M059J (cell line): ENCODE results near the gene SPRR1B. TPM values are rescaled to one million over a fixed set of nuclear protein-coding genes. Genes with fewer than 3 reads are reported as not detected.
"Not testable (repeated sequence)": the region's sequence is repeated elsewhere in the genome, so short reads cannot be mapped to it uniquely, and the experiment has no call there.

Experiments used
- DNase-seq: peaks from one replicate; pipeline ENCODE4 v3.0.0-alpha.2; 2012; ENCODE audit warnings: low read depth
- total RNA-seq: library from RNA; depleted of rRNA; stranded (reverse); fragments of >200 nt; shearing (Covaris generic); gene quantifications from 2 replicates; pipeline ENCODE4 v1.2.3, GENCODE V29; 2014; rRNA removed

SPRR1B gene, protein sequence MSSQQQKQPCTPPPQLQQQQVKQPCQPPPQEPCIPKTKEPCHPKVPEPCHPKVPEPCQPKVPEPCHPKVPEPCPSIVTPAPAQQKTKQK
- not detected in 2 replicates for total RNA-seq

DNA sequence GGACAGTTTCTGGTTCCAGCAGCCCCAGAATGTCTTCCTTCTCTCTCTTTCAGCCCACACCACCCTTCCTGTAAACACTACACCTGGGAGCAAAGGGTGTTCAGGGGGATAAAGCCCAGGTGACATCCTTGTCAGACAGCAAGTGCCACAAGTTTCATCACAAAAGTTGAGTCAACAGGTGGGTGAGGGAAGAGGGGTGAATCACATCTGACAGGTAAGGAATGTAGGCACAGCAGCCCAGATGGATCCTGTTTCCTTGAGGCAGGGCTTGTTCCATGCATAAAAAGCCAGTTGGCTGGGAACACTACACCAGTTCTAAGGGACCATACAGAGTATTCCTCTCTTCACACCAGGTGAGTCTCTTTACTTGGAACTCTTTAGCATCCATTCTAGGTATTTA lies at the start of gene SPRR1B:
Gene SPRR1B (plus strand): TSS at position 309 of the 400 bp plus-strand sequence. CDS start 1,143 bp downstream, outside the sequence.
- no peak for DNase-seq

DNA sequence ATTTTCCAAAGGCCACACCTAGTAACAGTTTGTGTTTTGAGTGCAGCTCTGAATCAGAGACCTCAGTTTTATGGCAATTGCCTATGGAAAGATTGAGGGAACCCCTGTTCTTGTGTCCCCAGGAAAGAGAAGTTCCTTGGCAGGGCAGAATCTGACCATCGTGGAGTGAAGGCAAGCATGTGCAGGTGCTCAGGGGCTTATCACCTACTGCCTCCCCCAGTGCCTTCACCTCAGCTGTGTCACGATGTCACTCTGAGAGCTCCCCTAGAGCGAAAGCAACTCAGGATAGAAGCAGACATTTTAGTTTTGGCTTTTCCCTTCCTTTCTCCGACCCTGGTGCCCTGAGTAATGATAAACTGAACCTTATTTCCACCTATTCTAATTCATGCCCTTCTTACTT lies 48.9 kb upstream of the SPRR1B start:
- DNase-seq: no peak

DNA sequence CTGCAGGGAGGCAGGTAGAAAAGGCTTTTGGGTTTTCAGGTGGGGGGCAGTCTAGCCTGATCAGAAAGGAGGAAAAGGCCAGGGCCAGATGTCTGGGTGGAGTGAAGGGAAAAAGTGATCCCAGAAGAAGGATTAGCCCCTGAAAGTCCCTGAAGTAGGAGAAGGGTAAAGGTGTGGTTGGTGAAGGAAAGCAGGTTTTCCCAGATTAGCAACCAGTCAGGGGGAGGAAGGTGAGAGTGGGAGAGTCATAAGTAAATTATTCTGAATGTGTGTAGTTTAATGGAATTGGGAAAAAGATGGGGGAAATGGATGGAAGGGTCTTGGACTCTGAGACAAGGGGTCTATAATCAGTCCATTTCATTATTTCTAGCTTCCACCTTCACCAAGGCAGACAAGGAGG lies 47.8 kb upstream of the SPRR1B start:
- no peak for DNase-seq

DNA sequence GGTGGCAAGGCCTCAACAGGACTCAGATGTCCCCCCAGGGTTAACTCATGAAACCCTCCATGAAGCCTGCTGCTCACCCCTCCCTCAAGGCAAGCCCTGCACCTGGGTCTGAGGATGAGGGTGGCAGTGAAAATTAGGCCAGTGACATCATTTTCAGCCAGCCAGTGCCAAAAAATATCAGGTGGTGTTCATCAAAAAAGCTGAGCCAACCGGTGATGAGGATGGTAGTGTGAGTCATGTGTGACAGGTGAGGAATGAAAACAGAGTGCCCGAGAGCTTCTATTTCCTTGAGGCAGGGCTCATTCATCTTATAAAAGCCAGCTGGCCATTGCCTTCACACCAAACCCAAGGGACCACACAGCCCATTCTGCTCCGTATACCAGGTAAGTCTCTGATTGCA lies 47.3 kb upstream of the SPRR1B start, which contains the start of gene SPRR1A:
Gene SPRR1A (plus strand): TSS at position 339 of the 400 bp plus-strand sequence. CDS start 1,150 bp downstream, outside the sequence.
- DNase-seq: no peak

DNA sequence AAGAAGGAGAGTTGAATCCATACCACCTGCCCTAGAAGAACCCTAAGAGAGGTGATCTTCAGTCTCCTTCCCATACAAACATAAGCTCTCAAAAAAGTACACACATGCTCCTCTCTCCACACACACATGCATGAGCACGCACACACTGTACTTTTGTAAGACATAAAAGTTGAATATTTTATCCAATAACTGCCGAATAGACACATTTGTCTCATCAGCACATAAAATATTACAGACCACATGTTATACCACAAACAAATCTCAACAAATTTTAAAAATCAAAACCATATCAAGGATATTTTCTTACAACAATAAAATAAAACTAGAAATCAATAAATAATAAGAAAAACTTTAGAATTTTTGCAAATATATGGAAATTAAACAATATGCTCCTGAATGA lies 44.4 kb upstream of the SPRR1B start:
- no peak for DNase-seq

DNA sequence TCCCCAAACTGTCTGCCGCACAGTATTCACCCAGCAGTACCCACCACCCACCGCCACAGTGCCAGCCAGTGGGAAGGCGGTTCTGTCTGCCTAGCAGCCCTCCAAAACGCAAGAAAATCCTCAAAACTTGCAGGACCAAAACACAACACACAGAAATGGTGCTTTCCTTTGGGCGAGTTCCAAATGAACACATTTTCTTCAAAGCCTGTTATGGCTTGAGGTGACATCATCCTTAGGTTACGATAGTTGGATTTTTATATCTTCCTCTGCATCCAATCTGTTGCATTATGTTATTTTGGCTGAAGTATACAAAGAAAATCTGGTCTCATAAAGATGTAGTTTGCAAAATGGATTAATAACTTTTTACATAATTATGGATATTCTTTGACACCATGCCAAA lies 37.8 kb upstream of the SPRR1B start:
- DNase-seq: no peak

DNA sequence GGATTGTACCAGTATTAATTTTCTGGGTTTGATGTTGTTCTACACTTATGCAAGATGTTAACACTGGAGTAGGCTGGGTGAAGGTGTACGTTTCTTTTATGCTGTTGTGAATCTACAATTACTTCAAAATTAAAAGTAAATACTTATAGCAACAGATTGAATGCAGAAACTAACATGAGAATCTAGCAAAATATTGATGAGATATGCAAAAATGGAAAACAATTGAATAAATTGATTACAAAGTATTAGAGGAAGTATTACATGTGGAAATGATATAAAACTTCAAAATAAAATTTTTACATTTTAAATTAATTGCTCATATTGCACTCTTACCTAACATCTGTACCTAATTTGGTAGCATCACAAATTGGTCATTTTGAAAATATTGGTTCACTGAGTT lies 35.2 kb upstream of the SPRR1B start:
- DNase-seq: no peak

DNA sequence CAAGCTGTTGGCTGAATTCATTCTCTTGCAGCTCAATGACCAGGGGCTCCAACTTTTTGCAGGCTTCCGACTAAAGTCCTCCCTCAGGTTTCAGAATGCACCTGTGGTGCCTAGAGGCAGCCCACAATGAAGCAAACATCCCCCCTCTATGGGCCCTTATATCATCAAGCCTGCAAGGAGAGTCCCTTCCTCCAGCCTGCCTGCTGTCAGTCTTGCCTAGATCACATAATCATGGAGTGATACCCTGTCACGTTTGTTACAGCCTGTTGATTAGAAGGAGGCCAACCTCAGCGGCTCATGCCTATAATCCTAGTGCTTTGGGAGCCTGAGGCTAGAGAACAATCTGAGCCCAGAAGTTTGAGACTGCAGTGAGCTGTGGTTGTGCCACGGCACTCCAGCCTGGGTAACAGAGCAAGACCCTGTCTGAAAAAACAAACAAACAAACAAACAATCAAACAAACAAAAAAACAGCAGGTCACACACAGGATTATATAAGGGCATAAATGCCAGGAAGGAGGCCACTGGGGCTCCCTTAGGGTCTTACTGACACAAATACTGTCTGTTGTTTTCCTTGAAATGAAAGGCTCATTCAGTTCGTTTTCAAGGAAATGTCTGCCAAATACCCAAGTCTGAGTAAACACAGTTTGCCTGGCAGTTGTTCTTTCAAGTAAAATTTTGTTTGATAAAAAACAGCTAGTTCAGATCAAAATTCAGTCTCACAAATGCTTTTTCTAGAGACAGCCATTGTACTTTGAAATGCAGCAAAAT lies 34.2 kb upstream of the SPRR1B start:
- no peak for DNase-seq

DNA sequence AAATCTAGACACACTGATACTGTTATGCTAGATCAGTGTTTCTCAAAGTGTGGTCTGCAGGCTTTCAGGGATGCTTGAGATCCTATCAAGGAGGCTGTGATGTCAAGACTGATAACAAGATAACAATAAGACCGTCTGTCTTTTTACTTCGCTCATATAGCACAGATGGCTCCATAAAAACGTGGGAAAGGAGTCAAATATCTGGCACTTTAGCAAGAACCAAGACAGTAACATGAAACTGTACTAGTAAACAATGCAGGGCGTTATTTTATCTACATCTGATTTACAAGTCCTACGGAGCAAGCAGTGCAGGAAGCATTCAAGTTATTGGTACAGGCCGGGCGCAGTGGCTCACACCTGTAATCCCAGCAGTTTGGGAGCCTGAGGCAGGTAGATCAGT lies 33.1 kb upstream of the SPRR1B start:
- no peak for DNase-seq

DNA sequence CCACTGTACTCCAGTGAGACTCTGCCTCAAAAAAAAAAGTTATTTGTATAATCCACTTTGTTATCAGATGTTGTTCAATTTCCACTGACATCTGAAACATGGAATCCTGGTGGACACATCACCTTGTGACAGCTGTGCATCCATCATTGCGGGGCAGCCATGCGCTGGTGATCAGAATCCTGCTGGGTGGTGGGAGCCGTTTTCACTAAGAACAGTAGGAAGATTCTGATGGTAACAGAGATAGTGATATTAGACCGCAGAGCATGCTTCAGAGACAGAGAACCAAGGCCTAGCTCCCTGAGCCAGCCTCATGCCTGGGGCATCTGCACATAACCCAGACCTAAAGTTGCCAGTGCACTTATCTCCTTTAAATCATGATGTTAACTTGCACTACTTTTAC lies 32.5 kb upstream of the SPRR1B start:
- DNase-seq: no peak

DNA sequence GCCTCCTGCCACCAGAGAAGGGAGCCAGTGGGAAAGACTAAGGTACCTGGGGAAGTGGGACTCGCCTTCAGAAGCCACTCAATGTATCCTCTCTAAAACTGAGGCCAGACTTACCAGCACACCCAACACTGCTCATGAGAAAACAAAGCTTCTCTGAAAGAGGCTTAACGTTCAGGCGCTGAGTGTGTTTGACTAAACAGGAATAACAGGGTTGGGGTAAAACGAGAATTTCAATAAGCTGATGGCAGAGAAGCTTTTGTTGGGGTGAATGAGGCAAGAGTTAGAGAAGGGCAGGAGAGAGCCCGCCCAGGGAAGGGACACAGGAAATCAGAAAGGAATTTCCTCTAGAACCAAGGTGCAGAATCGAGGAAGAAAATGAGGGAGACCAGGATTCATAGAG lies 31.2 kb upstream of the SPRR1B start:
- no peak for DNase-seq

DNA sequence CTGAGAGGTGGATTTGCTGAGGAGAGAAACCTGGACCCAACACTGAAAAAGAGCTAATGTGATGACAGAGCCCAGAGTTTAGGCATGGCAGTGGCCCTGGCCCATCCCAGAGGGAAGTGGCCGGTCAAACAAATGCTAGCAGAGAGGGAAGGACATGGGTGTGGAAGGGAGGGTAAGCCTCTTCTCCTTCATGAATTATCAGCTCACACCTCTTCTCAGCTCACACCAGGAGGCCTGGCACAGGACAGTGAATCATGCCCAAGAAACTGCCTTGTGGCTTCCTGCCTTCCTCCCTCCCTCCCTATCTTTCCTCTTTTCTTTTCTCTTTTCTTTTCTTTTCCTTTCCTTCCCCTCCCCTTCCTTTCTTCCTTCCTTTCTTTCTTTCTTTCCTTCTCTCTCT lies 30.7 kb upstream of the SPRR1B start:
- no peak for DNase-seq

DNA sequence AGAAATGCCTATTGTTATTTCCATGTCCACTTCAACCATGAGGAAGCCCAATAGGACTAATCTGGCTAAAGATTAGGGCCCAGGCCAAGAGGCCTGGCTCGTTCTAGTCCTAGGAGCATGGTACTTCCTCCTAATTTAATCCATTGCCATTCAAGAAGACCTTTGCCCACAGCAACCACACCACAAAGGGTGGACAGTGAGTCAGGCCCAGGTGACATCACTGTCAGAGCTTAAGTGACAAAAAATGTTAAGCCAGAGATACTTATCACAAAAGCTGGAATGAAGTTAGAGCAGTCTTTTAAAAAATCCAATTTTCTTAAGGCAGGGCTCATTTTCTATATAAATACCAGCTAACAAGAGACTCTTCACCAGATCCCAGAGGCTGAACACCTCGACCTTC lies 29.6 kb upstream of the SPRR1B start, which contains the start of gene SPRR3:
Gene SPRR3 (plus strand): TSS at position 368 of the 400 bp plus-strand sequence. CDS start 1,272 bp downstream, outside the sequence.
- DNase-seq: no peak

DNA sequence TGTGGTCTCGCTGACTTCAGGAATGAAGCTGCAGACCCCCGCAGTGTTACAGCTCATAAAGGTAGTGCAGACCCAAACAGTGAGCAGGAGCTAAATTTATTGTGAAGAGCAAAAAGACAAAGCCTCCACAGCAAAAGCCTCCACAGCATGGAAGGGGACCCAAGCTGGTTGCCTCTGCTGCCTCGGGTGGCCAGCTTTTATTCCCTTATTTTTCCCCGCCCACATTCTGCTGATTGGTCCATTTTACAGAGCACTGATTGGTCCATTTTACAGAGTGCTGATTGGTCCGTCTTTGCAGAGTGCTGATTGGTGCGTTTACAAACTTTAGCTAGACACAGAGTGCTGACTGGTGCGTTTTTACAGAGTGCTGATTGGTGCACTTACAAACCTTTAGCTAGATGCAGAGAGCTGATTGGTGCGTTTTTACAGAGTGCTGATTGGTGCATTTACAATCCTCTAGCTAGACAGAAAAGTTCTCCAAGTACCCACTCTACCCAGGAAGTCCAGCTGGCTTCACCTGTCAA lies 19.7 kb upstream of the SPRR1B start:
- DNase-seq: not testable (repeated sequence)

DNA sequence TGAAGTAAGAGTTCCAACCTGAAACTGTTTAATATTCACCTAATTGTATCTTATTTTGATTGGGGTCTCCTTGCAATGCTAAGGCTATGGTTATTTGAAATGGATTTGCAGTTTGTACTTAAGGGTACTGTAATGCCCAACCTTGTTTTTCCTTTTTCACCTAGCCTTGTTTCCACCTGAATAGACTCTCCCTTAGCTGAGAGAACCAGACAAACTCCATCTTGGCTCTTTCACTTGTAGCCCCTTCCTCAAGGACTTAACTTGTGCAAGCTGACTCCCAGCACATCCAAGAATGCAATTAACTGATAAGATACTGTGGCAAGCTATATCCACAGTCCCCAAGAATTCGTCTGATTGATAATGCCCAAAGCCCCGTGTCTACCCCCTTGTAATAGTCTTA lies 9.2 kb upstream of the SPRR1B start:
- DNase-seq: not testable (repeated sequence)

DNA sequence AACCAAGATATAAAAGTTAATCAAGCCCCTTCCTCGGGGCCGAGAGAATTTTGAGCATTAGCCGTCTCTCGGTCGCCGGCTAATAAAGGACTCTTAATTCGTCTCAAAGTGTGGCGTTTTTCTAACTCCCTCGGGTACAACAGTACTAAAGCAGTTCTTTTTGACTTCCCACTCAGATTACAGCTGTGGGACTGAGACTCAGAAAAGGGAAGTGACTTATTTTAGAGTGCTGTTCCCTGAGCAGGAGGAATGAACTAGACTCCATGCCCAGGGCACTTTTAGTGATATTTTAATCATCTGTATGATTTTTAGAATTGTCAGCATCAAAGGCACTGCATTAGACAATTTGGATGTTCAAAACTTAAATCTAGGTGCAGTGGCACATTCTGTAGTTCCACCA lies 8.7 kb upstream of the SPRR1B start:
- not testable (repeated sequence) for DNase-seq

DNA sequence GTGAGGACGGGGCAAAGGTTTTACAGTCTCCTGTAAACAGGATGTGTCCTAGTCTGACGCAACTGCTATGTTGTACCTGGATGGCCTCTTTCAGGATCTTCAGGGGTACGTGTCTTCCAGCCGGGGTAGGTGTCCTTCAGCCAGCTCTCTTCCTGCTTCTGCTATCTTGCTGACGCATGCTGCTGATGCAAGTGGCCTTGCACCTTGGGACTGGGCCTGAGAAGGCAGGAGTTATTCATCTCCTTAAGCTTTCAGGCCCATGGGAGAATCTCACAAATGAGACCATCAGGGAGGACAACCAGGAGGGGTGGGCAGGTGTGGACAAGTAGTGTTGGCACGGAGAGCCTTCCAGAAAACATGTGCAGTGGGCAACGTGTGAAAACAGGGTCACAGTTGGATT lies 7.9 kb upstream of the SPRR1B start:
- DNase-seq: no peak

DNA sequence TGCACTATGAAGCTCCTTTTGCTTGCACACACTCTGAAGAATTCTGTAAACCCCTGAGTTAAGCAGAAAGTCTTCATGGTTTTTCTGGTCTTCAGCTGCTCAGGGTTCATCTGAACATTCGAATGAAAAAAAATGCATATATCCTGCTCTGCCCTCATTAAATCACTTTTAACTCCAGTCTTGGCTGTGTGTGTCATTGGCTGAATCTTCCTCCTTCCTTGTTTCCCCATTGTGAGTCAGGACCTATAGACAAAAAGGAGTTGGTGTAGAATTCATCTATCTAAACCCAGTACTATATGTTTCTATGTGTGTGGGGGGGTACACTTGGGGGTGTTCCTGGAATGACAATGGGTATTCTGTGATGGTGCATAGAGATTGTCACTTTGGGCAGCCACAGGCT lies 6.6 kb upstream of the SPRR1B start:
- DNase-seq: no peak

DNA sequence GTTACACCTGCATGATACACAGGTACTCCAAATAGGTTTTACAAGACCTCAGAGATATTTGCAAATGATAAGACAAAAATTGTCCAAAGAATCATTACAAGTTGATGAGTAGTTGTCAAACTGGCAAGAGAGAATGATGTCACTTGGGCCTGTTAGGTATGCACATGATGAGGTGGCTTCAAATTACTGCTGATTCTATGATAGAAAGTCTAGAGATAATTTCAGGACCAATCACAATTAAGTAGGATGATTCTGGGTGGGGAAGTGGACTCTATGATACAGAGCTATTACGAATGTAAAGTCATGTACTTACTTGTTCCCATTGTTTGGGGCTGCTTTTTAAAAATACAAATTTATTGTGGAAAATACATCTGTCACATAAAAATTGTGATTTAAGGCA lies 5.2 kb upstream of the SPRR1B start:
- DNase-seq: no peak

DNA sequence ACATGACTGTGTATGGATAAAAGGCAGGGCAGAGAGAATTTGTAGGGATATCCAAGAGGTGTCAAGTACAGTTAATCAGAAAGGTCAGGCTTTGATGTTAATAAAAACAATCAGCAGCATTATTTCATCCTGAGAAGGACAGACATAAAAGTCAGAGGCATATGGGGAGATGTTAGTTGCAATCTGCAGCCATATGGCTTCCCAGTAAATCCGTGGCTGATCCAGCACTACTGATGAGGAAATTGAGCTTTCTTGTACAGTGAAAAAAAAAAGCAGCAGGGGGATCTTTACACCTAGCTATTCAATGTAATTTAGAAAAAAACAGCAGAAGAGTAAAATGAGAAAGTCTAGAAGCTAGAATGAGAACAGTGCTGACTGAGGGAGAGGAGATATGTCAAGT lies 2.2 kb upstream of the SPRR1B start:
- no peak for DNase-seq

DNA sequence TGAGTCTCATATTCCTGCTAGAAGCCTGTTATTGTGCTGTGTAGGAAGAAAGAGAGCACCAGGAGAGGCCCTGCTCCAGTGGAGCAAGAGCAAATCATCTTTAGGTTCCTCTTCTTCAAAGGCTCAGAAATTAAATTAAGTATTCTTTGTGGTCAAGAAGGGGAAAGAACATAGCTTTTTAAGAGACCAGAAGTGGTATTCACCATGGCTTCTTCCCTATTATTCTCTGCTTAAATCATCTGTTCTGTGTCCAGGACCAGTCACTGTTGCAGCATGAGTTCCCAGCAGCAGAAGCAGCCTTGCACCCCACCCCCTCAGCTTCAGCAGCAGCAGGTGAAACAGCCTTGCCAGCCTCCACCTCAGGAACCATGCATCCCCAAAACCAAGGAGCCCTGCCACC lies 1.1 kb downstream of the SPRR1B start:
- DNase-seq: no peak

DNA sequence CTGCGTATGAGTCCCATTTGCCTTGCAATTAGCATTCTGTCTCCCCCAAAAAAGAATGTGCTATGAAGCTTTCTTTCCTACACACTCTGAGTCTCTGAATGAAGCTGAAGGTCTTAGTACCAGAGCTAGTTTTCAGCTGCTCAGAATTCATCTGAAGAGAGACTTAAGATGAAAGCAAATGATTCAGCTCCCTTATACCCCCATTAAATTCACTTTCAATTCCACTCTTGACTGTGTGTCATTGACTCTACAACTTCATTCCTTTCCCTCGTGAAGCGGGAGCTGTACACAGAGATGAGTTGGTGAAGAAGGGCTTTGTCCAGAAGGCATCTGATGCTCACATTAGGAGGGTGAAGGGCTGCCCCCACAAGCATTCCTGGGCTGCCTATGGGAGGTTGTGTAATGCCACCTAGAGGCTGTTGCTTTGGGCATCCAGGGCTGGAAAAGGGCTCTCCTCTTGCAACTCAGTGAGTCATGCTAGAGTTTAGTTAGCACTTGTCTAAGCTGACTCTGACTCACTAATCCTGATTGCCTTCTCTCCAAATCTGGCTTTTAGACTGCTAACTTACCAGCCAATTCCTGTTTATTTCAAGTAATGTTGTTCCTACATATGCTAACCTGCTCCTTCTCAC lies 1.8 kb downstream of the SPRR1B start:
- DNase-seq: peak; percentile 69

DNA sequence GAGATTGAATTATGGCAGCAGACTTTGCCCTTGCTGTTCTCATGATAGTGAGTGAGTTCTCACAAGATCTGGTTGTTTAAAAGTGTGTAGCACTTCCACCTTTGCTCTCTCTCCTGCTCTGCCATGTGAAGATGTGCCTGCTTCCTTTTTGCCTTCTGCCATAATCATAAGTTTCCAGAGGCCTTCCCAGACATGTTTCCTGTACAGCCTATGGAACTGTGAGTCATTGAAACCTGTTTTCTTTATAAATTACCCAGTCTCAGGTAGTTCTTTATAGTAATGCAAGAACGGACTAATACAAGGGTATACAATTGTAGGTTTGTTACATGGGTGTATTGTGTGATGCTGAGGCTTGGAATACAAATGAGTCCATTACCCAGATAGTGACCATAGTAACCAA lies 4.2 kb downstream of the SPRR1B start:
- DNase-seq: no peak
